Measurements from ENCODE around the gene ANTXRL. TPM values are rescaled to one million over a fixed set of nuclear protein-coding genes. Genes with fewer than 3 reads are reported as not detected.

Gene ANTXRL
- total and polyA plus RNA-seq, 2 experiments from 2014 or later: not detected

DNA sequence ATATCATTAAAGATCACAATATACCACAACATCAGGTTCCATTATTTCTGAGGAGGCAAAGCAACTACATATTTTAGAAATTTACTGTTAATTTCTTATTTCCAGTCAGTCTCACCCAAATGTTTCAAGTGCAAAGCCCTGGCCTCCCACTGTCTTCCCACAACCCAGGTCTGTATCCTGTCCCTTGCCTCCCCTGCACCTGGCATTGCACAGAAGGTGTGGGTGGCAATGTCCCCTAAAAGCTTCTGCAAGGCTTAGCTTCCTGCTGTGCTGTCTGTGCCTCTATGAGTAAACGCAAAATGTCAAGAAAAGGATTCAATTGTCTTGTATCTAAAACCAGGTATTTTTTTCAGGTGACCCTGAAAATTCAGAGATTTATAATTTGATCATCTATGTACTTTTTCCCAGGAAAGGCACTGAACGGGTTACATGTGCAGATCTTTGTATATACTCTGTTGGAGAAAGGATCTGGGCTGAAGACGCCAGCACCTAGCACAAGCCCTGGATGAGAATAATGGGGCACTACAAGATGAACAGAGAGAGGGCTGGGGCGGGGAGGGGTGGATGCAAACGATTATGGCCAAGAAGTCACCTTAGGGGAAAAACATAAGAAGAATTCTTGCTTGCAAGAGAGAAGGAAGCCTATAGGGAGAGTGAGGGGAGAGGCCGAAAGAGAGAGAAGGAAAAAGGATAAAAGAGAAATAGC is 3.1 kb upstream of the ANTXRL start:
- no peak for TF ChIP-seq CTCF (IDR thresholded peaks at IDR 0.05; ENCODE audit: low read depth, low read length)
- Histone ChIP-seq H3K4me1 (ENCODE audit: low read depth) (no peaks in the 10 kb centered on the region), H3K9me3 (ENCODE audit: low read depth) (no peaks in the 10 kb centered on the region), H3K27me3 (peaks cover 28% of the 10 kb centered on the region), H3K4me3 (peak overlapping the region; percentile 45), H3K27ac (no peak overlapping the region), H3K36me3 (no peaks in the 10 kb centered on the region)
- DNase-seq (ENCODE audit: low read depth in 1 of 2, low spot score in 1 of 2): no peak

- peaks cover 28% of the 10 kb centered on the region for H3K27me3 ChIP-seq
- no peak overlapping the region for H3K27ac ChIP-seq
These were observed 2.2 kb upstream of the ANTXRL start for GRCh38 chr10:46284286-46285229.

DNA sequence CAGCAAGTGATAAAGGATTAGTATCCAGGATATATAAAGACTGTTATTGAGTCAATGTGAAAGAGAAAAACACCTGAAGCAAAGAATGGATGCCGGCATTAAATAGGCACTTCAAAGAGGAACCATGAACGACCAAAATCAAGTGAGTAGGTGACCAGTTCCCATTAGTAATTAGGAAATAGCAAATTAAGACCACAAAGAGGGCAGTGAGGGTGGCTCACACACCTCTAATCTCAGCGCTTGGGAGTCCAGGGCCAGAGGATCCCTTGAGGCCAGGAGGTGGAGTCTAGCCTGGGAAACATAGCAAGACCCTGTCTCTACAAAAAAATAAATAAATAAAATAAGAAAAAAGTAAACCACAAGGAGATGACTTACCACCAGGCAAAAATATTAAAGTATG is 1.5 kb upstream of the ANTXRL start:
- no peaks in the 10 kb centered on the region for H3K4me1 ChIP-seq (ENCODE audit: low read depth)
- no peak for DNase-seq (ENCODE audit: low read depth in 1 of 2, low spot score in 1 of 2)
- peak overlapping the region; percentile 45 for H3K4me3 ChIP-seq
- no peak for TF ChIP-seq CTCF (IDR thresholded peaks at IDR 0.05; ENCODE audit: low read depth, low read length)
- H3K27ac ChIP-seq: no peak overlapping the region
- H3K27me3 ChIP-seq: peaks cover 28% of the 10 kb centered on the region
- no peaks in the 10 kb centered on the region for H3K36me3 ChIP-seq
- no peaks in the 10 kb centered on the region for H3K9me3 ChIP-seq (ENCODE audit: low read depth)

More at GRCh38 chr10:46284286-46285229, 2.2 kb upstream of the ANTXRL start:
- Histone ChIP-seq H3K9me3 (ENCODE audit: low read depth) (no peaks in the 10 kb centered on the region), H3K36me3 (no peaks in the 10 kb centered on the region), H3K4me1 (ENCODE audit: low read depth) (no peaks in the 10 kb centered on the region), H3K4me3 (peak overlapping the region; percentile 45)
- TF ChIP-seq CTCF (IDR thresholded peaks at IDR 0.05; ENCODE audit: low read depth, low read length): no peak
- DNase-seq (ENCODE audit: low read depth in 1 of 2, low spot score in 1 of 2): peak; percentile 73 to 91

DNA sequence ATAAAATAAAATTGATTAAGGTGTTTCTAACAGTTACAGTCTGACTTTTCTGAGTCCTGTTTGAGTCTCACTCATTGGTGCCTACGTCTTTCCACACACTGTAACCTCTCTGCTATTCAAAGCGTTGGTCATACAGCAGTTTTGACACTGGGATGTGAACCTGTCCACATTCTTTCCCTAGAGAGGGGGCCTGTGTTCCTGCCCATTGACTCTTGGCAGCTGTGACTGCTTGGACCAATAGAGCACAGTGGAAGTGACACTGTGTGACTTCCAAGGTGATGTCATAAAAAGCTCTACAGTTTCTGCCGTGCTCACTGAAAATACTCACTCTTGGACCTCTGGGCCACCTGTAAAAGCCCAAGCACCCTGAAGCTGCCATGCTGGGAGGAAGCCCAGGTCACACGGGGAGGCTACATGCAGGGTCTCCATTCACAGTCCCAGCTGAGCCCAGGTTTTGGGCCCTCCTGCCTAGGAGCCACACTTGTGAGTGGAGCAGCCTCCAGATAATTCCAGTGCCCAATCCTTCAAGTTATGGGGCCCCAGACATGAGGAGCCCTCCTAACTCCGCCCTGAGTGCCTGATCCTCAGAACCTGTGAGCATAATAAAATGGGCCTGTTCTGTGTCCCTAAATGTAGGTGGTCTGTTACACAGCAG is 704 bp upstream of the ANTXRL start:
- no peak overlapping the region for H3K4me3 ChIP-seq
- no peaks in the 10 kb centered on the region for H3K4me1 ChIP-seq (ENCODE audit: low read depth)
- TF ChIP-seq CTCF (IDR thresholded peaks at IDR 0.05; ENCODE audit: low read depth, low read length): no peak
- no peaks in the 10 kb centered on the region for H3K9me3 ChIP-seq (ENCODE audit: low read depth)
- peaks cover 26% of the 10 kb centered on the region for H3K27me3 ChIP-seq
- DNase-seq (ENCODE audit: low read depth in 1 of 2, low spot score in 1 of 2): no peak
- no peak overlapping the region for H3K27ac ChIP-seq
- no peaks in the 10 kb centered on the region for H3K36me3 ChIP-seq

- Histone ChIP-seq H3K4me1 (ENCODE audit: low read depth) (no peaks in the 10 kb centered on the region), H3K27me3 (peaks cover 12% of the 10 kb centered on the region), H3K4me3 (no peak overlapping the region), H3K36me3 (no peaks in the 10 kb centered on the region), H3K9me3 (ENCODE audit: low read depth) (no peaks in the 10 kb centered on the region), H3K27ac (no peak overlapping the region)
- TF ChIP-seq CTCF (IDR thresholded peaks at IDR 0.05; ENCODE audit: low read depth, low read length): no peak
- peak in 1 of 2 donors; percentile 12 for DNase-seq (ENCODE audit: low read depth in 1 of 2, low spot score in 1 of 2)
These were observed 1.2 kb downstream of the ANTXRL start for GRCh38 chr10:46287846-46288477.
